Measurements from ENCODE around the gene SMPD1.

Gene SMPD1

DNA sequence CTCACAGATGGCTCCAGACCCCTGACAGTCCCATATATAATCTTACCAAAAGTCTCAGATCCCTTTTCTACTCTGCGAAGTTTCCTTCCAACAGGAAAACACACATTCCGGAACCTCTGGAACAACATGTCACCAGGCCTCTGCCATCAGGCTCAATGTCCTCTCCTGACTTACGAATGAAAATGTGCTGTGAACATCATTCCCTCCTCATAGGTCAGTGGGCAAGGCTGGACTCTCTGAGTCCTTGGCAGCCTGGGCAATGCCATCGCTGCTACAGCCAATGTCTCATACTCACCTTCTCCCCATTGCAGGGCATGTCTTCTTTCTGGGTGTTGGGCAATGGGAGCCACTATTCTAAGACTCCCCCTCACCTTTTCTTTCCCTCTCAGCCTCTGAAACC is 52.2 kb downstream of the SMPD1 start:
- 91% methylated on average over 4 of the region's 4 CpGs for WGBS
- Histone ChIP-seq H3K9me3 (ENCODE audit: insufficient read depth, low read depth, low read length) (no peaks in the 10 kb centered on the region), H3K27ac (ENCODE audit: low read depth, low read length) (no peak overlapping the region), H3K4me3 (ENCODE audit: low read length) (no peak overlapping the region), H3K27me3 (ENCODE audit: insufficient read depth, low read length) (no peaks in the 10 kb centered on the region), H3K4me1 (ENCODE audit: insufficient read depth, low read length) (no peaks in the 10 kb centered on the region), H3K36me3 (ENCODE audit: insufficient read depth, low read length) (no peaks in the 10 kb centered on the region), H3K9ac (ENCODE audit: low read depth, low read length) (no peak overlapping the region)

DNA sequence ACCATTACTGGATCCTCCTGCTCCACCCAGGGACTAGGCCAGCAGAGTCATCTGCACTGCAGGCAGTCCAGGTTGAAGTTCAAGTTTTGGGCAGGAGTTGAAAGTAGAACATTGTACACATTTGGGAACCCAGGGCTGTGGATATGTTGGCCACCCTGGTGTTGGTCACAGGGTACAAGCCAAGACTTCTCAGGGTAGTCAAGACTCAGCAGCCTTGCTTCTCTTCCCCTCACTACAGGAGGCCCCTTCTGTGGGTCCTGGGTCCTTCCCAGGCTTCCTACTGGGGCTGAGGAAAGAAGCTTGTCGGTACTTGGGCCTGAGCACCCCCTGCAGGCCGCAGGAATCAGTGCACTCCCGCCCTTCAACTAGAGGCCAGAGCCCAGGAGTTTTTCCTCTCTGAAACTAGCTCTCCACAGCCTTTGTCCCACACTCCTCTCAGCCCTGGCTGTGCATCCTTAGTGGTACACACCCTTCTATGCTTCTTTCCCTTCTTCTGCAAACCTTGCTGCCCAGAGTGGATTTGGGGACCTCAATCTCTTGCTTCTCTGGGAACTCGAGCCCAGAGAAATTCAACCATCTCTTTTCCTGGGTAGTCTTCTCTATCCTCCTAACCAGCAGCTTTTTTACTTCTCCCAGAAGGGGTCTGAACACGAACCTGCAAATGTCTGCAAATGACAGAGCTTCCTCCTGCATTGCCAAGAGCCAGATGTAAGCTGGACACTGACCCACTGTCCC is 53.2 kb downstream of the SMPD1 start:
- Histone ChIP-seq H3K27ac (ENCODE audit: low read depth, low read length) (no peak overlapping the region), H3K4me3 (ENCODE audit: low read length) (no peak overlapping the region), H3K36me3 (ENCODE audit: insufficient read depth, low read length) (no peaks in the 10 kb centered on the region), H3K27me3 (ENCODE audit: insufficient read depth, low read length) (no peaks in the 10 kb centered on the region), H3K4me1 (ENCODE audit: insufficient read depth, low read length) (no peaks in the 10 kb centered on the region), H3K9me3 (ENCODE audit: insufficient read depth, low read depth, low read length) (no peaks in the 10 kb centered on the region), H3K9ac (ENCODE audit: low read depth, low read length) (no peak overlapping the region)
- WGBS: 25% methylated on average over 5 of the region's 5 CpGs
